GM12874 (cell line): ENCODE measurements around the gene NEK8.

Source experiments
- CTCF ChIP-seq: IDR thresholded peaks from 2 replicates; pipeline ENCODE4 v1.5.1; 2011; ENCODE audit warnings: low read depth, mild to moderate bottlenecking, control low read depth, low read length, moderate library complexity; ENCODE audit not compliant: insufficient read depth

The NEK8 gene

GRCh38 chr17:28728364-28729200 lies at the start of gene NEK8:
TSS of gene NEK8 (plus strand) at chr17:28728788. CDS start at chr17:28728814, 26 bp downstream.
- TF ChIP-seq CTCF = no peak

- TF ChIP-seq CTCF = no peak
Measured at GRCh38 chr17:28682655-28683054, 45.9 kb upstream of the NEK8 start.

- TF ChIP-seq CTCF = no peak
Measured at GRCh38 chr17:28684963-28685362, 43.6 kb upstream of the NEK8 start.

GRCh38 chr17:28685366-28685765 lies 43.2 kb upstream of the NEK8 start:
- no peak for TF ChIP-seq CTCF

GRCh38 chr17:28686296-28686695 lies 42.3 kb upstream of the NEK8 start:
- TF ChIP-seq CTCF = no peak

- no peak for TF ChIP-seq CTCF
Measured at GRCh38 chr17:28688481-28688880, 40.1 kb upstream of the NEK8 start.

- no peak for TF ChIP-seq CTCF
Measured at GRCh38 chr17:28689011-28689410, 39.6 kb upstream of the NEK8 start.
